SK-N-SH (cell line): ENCODE data around the gene PRX. TPM values are rescaled to one million over a fixed set of nuclear protein-coding genes. Genes with fewer than 3 reads are reported as not detected.

Experiments
- CTCF ChIA-PET: fragments of 300-600, 350-600 bp; formaldehyde crosslinking; extraction: SDS; loops from one replicate; lab custom pipeline; 2021; lab: Yijun Ruan, JAX
- POLR2A ChIA-PET: fragments of 350-600 bp; sonication (Branson Sonifier 250); formaldehyde crosslinking; extraction: SDS; loops from one replicate; lab custom pipeline; 2020; ENCODE audit warnings: antibody characterized with exemption, inconsistent platforms; lab: Yijun Ruan, JAX
- DNase-seq: peaks from one replicate; pipeline ENCODE4 v3.0.0; 2012
- H2AFZ ChIP-seq: fragments of 200-600 bp; sonication (generic); 2 replicates; pipeline ENCODE4 v1.8.1; 2016; ENCODE audit warnings: antibody characterized with exemption, mild to moderate bottlenecking, low read depth
- H3F3A ChIP-seq: fragments of 200-600 bp; sonication (generic); replicated peaks from 2 replicates; pipeline ENCODE3; 2016; ENCODE audit warnings: antibody characterized with exemption, mild to moderate bottlenecking; ENCODE audit not compliant: insufficient read depth
- H3K27ac ChIP-seq, 2 experiments: fragments of 200-500 bp in 1 of 2; fragments of 200-600 bp in 1 of 2; sonication (Bioruptor generic) in 1 of 2; sonication (generic), shearing (Covaris generic) in 1 of 2; 2 replicates each; pipeline versions ENCODE4 v1.5.1 to v1.6.1; 2014 to 2016; ENCODE audit warnings: low read depth in 2 of 2, inconsistent platforms in 1 of 2, low read length in 1 of 2, mild to moderate bottlenecking in 1 of 2, mixed read lengths in 1 of 2
- H3K27me3 ChIP-seq: fragments of 200-600 bp; sonication (generic), shearing (Covaris generic); 2 replicates; pipeline ENCODE4 v1.6.1; 2016; ENCODE audit warnings: mixed run types; ENCODE audit not compliant: insufficient read depth
- H3K36me3 ChIP-seq, 2 experiments: fragments of 200-500 bp in 1 of 2; fragments of 200-600 bp in 1 of 2; sonication (Bioruptor generic) in 1 of 2; sonication (generic) in 1 of 2; replicated peaks in 1 of 2; 2 replicates each; pipeline versions ENCODE3 to v1.5.1; 2014 to 2016; ENCODE audit warnings: low read length in 1 of 2, mild to moderate bottlenecking in 1 of 2; ENCODE audit not compliant: insufficient read depth in 2 of 2, control insufficient read depth in 1 of 2
- H3K4me1 ChIP-seq, 2 experiments: fragments of 200-500 bp in 1 of 2; fragments of 200-600 bp in 1 of 2; sonication (Bioruptor generic) in 1 of 2; sonication (generic), shearing (Covaris generic) in 1 of 2; 2 replicates each; pipeline versions ENCODE4 v1.5.1 to v1.6.1; 2014 to 2016; ENCODE audit warnings: low read depth in 1 of 2, low read length in 1 of 2, mixed run types in 1 of 2; ENCODE audit not compliant: insufficient read depth in 2 of 2, control insufficient read depth in 1 of 2
- H3K4me2 ChIP-seq: fragments of 200-600 bp; sonication (generic), shearing (Covaris generic); 2 replicates; pipeline ENCODE4 v1.6.1; 2017; ENCODE audit warnings: mixed run types
- H3K4me3 ChIP-seq, 2 experiments: fragments of 200-500 bp in 1 of 2; fragments of 200-600 bp in 1 of 2; sonication (Bioruptor generic) in 1 of 2; sonication (generic), shearing (Covaris generic) in 1 of 2; 2 replicates each; pipeline versions ENCODE4 v1.5.1 to v1.8.1; 2014 to 2016; ENCODE audit warnings: low read depth in 2 of 2, inconsistent platforms in 1 of 2, low read length in 1 of 2, mild to moderate bottlenecking in 1 of 2, mixed read lengths in 1 of 2, moderate library complexity in 1 of 2
- H3K79me2 ChIP-seq: fragments of 200-600 bp; sonication (generic); 2 replicates; pipeline ENCODE4 v1.8.1; 2017; ENCODE audit warnings: mild to moderate bottlenecking; ENCODE audit not compliant: insufficient read depth
- H3K9ac ChIP-seq: fragments of 200-600 bp; sonication (generic); 2 replicates; pipeline ENCODE4 v1.6.1; 2017; ENCODE audit warnings: mixed run types
- H3K9me2 ChIP-seq: fragments of 200-600 bp; sonication (generic); 2 replicates; pipeline ENCODE4 v1.6.1; 2017; ENCODE audit warnings: mixed run types
- H3K9me3 ChIP-seq: fragments of 200-600 bp; sonication (generic); 2 replicates; pipeline ENCODE4 v1.6.1; 2017; ENCODE audit warnings: mixed run types, mild to moderate bottlenecking, moderate library complexity
- H4K20me1 ChIP-seq: fragments of 200-600 bp; sonication (generic); 2 replicates; pipeline ENCODE4 v1.6.1; 2017; ENCODE audit warnings: mild to moderate bottlenecking, mixed run types; ENCODE audit not compliant: insufficient read depth
- CHD2 ChIP-seq: fragments of 150-350 bp; IDR thresholded peaks from 2 replicates; pipeline ENCODE4 v1.6.1; 2018; ENCODE audit warnings: low read length; ENCODE audit not compliant: partially characterized antibody
- FOXM1 ChIP-seq: IDR thresholded peaks from 2 replicates; pipeline ENCODE4 v1.4.0; 2012; ENCODE audit warnings: low read depth, mild to moderate bottlenecking
- GABPA ChIP-seq: IDR thresholded peaks from 2 replicates; pipeline ENCODE4 v1.4.0; 2012; ENCODE audit warnings: low read depth, mild to moderate bottlenecking
- GATA2 ChIP-seq: sonication (generic); formaldehyde crosslinking; IDR thresholded peaks from 2 replicates; pipeline ENCODE4 v1.5.0; 2020; ENCODE audit warnings: mild to moderate bottlenecking, missing genetic modification reagents
- POLR2AphosphoS5 ChIP-seq: IDR thresholded peaks from 2 replicates; pipeline ENCODE4 v1.6.1; 2012; ENCODE audit warnings: low read depth, low read length
- RAD21 ChIP-seq: IDR thresholded peaks from 2 replicates; pipeline ENCODE4 v1.6.1; 2012; ENCODE audit warnings: mild to moderate bottlenecking, low read length
- RCOR1 ChIP-seq: fragments of 150-350 bp; IDR thresholded peaks from 2 replicates; pipeline ENCODE4 v1.6.1; 2017; ENCODE audit warnings: antibody characterized with exemption, low read length
- RXRA ChIP-seq: IDR thresholded peaks from 2 replicates; pipeline ENCODE4 v1.4.0; 2012; ENCODE audit warnings: low read depth, mild to moderate bottlenecking, borderline replicate concordance
- SMC3 ChIP-seq: IDR thresholded peaks from 2 replicates; pipeline ENCODE4 v1.6.1; 2012; ENCODE audit warnings: low read depth, low read length, improper control_type of control experiment
- TAF1 ChIP-seq: IDR thresholded peaks from 2 replicates; pipeline ENCODE4 v1.6.1; 2012; ENCODE audit warnings: low read depth, mild to moderate bottlenecking, low read length, moderate library complexity, borderline replicate concordance
- TCF12 ChIP-seq: IDR thresholded peaks from 2 replicates; pipeline ENCODE4 v1.4.0; 2012
- USF1 ChIP-seq: IDR thresholded peaks from 2 replicates; pipeline ENCODE4 v1.4.0; 2012; ENCODE audit warnings: low read depth, borderline replicate concordance
- YY1 ChIP-seq: IDR thresholded peaks from 2 replicates; pipeline ENCODE4 v1.4.0; 2012; ENCODE audit warnings: low read depth, mild to moderate bottlenecking
- ZBTB33 ChIP-seq: IDR thresholded peaks from 2 replicates; pipeline ENCODE4 v1.4.0; 2012; ENCODE audit warnings: low read depth, borderline replicate concordance
- WGBS: methylation state at CpG from one replicate; pipeline ENCODE4 v1.1.6; 2017; ENCODE audit warnings: low lambda C conversion rate; 5-methylcytosine and 5-hydroxymethylcytosine counted together
- polyA plus RNA-seq, 3 experiments: library from polyadenylated mRNA; depleted of rRNA; stranded (reverse); fragments of >200 nt; gene quantifications; 2 replicates each; pipeline ENCODE4 v1.2.3, GENCODE V29; 2012
- TF ChIP-seq, protein P1 (sequence below): fragments of 150-350 bp; IDR thresholded peaks from 2 replicates; pipeline ENCODE4 v1.6.1; 2017; ENCODE audit warnings: antibody characterized with exemption, low read length, low read depth, borderline replicate concordance
- TF ChIP-seq, protein P2 (sequence below): fragments of 150-350 bp; IDR thresholded peaks from 2 replicates; pipeline ENCODE4 v1.6.1; 2016; ENCODE audit warnings: mild to moderate bottlenecking, low read depth, low read length
- TF ChIP-seq, protein P3 (sequence below): fragments of 200-600 bp; sonication (generic); IDR thresholded peaks from 2 replicates; pipeline ENCODE4 v1.6.1; 2017; ENCODE audit warnings: antibody characterized with exemption, mild to moderate bottlenecking, moderate library complexity

PRX gene
- polyA plus RNA-seq, 1 of the 3 experiments (the other 2 are of a cell fraction): 2.2 TPM

GRCh38 chr19:40400559-40400958 is 12.6 kb downstream of the PRX start:
- Histone ChIP-seq H3K27me3 (no peaks in the 10 kb centered on the region), H3F3A (peaks cover 3% of the 10 kb centered on the region), H3K4me1 (no peaks in the 10 kb centered on the region; a peak in 1 of 4 replicates), H3K9me2 (no peaks in the 10 kb centered on the region)
- TF ChIP-seq RXRA (no peak), FOXM1 (no peak), POLR2AphosphoS5 (no peak), TAF1 (no peak), USF1 (no peak), YY1 (no peak), GABPA (no peak), ZBTB33 (no peak), TCF12 (no peak), CHD2 (no peak), RCOR1 (no peak), RAD21 (no peak), GATA2 (CRISPR knock-in tag) (no peak), SMC3 (no peak)
- TF ChIP-seq, protein P1, sequence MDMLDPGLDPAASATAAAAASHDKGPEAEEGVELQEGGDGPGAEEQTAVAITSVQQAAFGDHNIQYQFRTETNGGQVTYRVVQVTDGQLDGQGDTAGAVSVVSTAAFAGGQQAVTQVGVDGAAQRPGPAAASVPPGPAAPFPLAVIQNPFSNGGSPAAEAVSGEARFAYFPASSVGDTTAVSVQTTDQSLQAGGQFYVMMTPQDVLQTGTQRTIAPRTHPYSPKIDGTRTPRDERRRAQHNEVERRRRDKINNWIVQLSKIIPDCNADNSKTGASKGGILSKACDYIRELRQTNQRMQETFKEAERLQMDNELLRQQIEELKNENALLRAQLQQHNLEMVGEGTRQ: no peak
- TF ChIP-seq, protein P2, sequence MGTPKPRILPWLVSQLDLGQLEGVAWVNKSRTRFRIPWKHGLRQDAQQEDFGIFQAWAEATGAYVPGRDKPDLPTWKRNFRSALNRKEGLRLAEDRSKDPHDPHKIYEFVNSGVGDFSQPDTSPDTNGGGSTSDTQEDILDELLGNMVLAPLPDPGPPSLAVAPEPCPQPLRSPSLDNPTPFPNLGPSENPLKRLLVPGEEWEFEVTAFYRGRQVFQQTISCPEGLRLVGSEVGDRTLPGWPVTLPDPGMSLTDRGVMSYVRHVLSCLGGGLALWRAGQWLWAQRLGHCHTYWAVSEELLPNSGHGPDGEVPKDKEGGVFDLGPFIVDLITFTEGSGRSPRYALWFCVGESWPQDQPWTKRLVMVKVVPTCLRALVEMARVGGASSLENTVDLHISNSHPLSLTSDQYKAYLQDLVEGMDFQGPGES: no peak
- TF ChIP-seq, protein P3, sequence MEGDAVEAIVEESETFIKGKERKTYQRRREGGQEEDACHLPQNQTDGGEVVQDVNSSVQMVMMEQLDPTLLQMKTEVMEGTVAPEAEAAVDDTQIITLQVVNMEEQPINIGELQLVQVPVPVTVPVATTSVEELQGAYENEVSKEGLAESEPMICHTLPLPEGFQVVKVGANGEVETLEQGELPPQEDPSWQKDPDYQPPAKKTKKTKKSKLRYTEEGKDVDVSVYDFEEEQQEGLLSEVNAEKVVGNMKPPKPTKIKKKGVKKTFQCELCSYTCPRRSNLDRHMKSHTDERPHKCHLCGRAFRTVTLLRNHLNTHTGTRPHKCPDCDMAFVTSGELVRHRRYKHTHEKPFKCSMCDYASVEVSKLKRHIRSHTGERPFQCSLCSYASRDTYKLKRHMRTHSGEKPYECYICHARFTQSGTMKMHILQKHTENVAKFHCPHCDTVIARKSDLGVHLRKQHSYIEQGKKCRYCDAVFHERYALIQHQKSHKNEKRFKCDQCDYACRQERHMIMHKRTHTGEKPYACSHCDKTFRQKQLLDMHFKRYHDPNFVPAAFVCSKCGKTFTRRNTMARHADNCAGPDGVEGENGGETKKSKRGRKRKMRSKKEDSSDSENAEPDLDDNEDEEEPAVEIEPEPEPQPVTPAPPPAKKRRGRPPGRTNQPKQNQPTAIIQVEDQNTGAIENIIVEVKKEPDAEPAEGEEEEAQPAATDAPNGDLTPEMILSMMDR: no peak
- TF ChIP-seq, all 33 proteins: peak for 0
- DNase-seq: no peak
- POLR2A ChIA-PET: no interaction called here
- no peak overlapping the region for H3K4me3 ChIP-seq
- no peak overlapping the region for H3K27ac ChIP-seq
- H2AFZ ChIP-seq: no peak overlapping the region
- H4K20me1 ChIP-seq: no peaks in the 10 kb centered on the region
- no peaks in the 10 kb centered on the region for H3K79me2 ChIP-seq
- no peak overlapping the region for H3K9ac ChIP-seq
- 78% methylated on average over 3 of the region's 3 CpGs for WGBS
- H3K4me2 ChIP-seq: no peak overlapping the region
- H3K36me3 ChIP-seq: no peaks in the 10 kb centered on the region
- CTCF ChIA-PET: interaction anchor here (0.9 kb wide), 1 partner anchor 26 kb away, joined by 4 read pairs; the partner anchor contains the start of gene SERTAD1
- H3K9me3 ChIP-seq: no peaks in the 10 kb centered on the region
